ENCODE measurements around the gene DNAJB5. TPM values are rescaled to one million over a fixed set of nuclear protein-coding genes. Genes with fewer than 3 reads are reported as not detected.

Gene DNAJB5
- total and polyA plus RNA-seq, 2 donors: 4.1 to 13.4 TPM

DNA sequence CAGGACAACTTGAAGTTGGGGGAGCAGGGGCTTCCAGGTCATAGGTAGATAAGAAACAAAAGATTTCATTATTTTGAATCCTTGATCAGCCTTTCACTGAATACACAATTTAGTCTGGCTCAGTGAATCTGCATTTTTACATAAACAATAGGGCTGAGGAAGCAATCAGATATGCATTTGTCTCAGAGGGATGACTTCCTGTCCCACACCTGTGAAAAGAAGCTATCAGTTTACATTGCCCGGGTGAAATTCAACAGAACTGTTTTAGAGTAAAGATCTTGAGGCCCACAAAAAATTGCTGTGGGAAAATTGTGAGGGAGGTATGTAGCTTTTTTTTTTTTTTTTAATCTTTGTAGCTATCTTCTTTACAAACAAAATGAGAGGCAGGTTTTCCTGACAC, 38.3 kb downstream of the DNAJB5 start:
- 1% methylated on average over 1 of the region's 1 CpG for WGBS
- H3K4me1 ChIP-seq (ENCODE audit: control insufficient read depth in 2 of 2, insufficient read depth in 2 of 2, low read length in 2 of 2): peaks cover 20 to 43% of the 10 kb centered on the region in 2 donors
- peak in 5 of 9 donors; percentile 33 to 71 (median 41) for DNase-seq (ENCODE audit: low read depth in 6 of 9, low spot score in 9 of 9)
- H3K36me3 ChIP-seq (ENCODE audit: control insufficient read depth in 2 of 2, insufficient read depth in 2 of 2, low read length in 1 of 2): no peaks in the 10 kb centered on the region
- H3K27me3 ChIP-seq (ENCODE audit: control insufficient read depth in 2 of 2, insufficient read depth in 1 of 2, low read length in 1 of 2): no peaks in the 10 kb centered on the region
- no peak overlapping the region for H3K4me3 ChIP-seq (ENCODE audit: low read length in 2 of 2)
- no peaks in the 10 kb centered on the region for H3K9me3 ChIP-seq (ENCODE audit: control insufficient read depth in 2 of 2, insufficient read depth in 1 of 2, low read length in 1 of 2)
- peak overlapping the region; percentile 43 to 80 for H3K27ac ChIP-seq (ENCODE audit: low read depth in 1 of 2, low read length in 1 of 2)

GRCh38 chr9:35028341-35028740, 38.8 kb downstream of the DNAJB5 start:
- no peaks in the 10 kb centered on the region for H3K36me3 ChIP-seq (ENCODE audit: control insufficient read depth in 2 of 2, insufficient read depth in 2 of 2, low read length in 1 of 2)
- H3K9me3 ChIP-seq (ENCODE audit: control insufficient read depth in 2 of 2, insufficient read depth in 1 of 2, low read length in 1 of 2): no peaks in the 10 kb centered on the region
- peaks cover 20 to 40% of the 10 kb centered on the region in 2 donors for H3K4me1 ChIP-seq (ENCODE audit: control insufficient read depth in 2 of 2, insufficient read depth in 2 of 2, low read length in 2 of 2)
- peak overlapping the region; percentile 0 to 80 for H3K27ac ChIP-seq (ENCODE audit: low read depth in 1 of 2, low read length in 1 of 2)
- H3K4me3 ChIP-seq (ENCODE audit: low read length in 2 of 2): no peak overlapping the region
- no peaks in the 10 kb centered on the region for H3K27me3 ChIP-seq (ENCODE audit: control insufficient read depth in 2 of 2, insufficient read depth in 1 of 2, low read length in 1 of 2)
- peak in 1 of 9 donors; percentile 16 for DNase-seq (ENCODE audit: low read depth in 6 of 9, low spot score in 9 of 9)

- Histone ChIP-seq H3K36me3 (ENCODE audit: control insufficient read depth in 2 of 2, insufficient read depth in 2 of 2, low read length in 1 of 2) (no peaks in the 10 kb centered on the region), H3K4me3 (ENCODE audit: low read length in 2 of 2) (no peak overlapping the region), H3K4me1 (ENCODE audit: control insufficient read depth in 2 of 2, insufficient read depth in 2 of 2, low read length in 2 of 2) (peaks cover 16 to 35% of the 10 kb centered on the region in 2 donors), H3K27me3 (ENCODE audit: control insufficient read depth in 2 of 2, insufficient read depth in 1 of 2, low read length in 1 of 2) (no peaks in the 10 kb centered on the region), H3K9me3 (ENCODE audit: control insufficient read depth in 2 of 2, insufficient read depth in 1 of 2, low read length in 1 of 2) (no peaks in the 10 kb centered on the region), H3K27ac (ENCODE audit: low read depth in 1 of 2, low read length in 1 of 2) (peak overlapping the region in 1 of 2 donors; percentile 80)
- no peak for DNase-seq (ENCODE audit: low read depth in 6 of 9, low spot score in 9 of 9)
- 93% methylated on average over 4 of the region's 4 CpGs for WGBS
These were observed 39.7 kb downstream of the DNAJB5 start for GRCh38 chr9:35029241-35029640.

DNA sequence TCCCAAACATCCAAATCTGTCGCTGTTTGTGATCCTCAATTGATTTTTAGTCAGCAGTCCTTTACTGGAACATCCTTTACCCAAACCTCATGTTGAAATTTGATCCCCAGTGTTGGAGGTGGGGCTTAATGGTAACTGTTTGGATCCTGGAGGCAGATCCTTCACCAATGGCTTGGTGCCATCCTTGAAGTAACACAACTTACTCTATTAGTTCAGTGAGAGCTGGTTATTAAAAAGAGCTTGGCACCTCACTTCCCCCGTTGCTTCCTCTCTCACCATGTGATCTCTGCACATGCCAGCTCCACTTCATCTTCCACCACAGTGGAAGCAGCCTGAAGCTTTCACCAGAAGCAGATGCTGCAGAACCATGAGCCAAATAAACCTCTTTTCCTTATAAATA, 40.3 kb downstream of the DNAJB5 start:
- 89% methylated on average over 2 of the region's 2 CpGs for WGBS
- Histone ChIP-seq H3K4me1 (ENCODE audit: control insufficient read depth in 2 of 2, insufficient read depth in 2 of 2, low read length in 2 of 2) (peaks cover 16 to 35% of the 10 kb centered on the region in 2 donors), H3K36me3 (ENCODE audit: control insufficient read depth in 2 of 2, insufficient read depth in 2 of 2, low read length in 1 of 2) (no peaks in the 10 kb centered on the region), H3K9me3 (ENCODE audit: control insufficient read depth in 2 of 2, insufficient read depth in 1 of 2, low read length in 1 of 2) (no peaks in the 10 kb centered on the region), H3K4me3 (ENCODE audit: low read length in 2 of 2) (no peak overlapping the region), H3K27ac (ENCODE audit: low read depth in 1 of 2, low read length in 1 of 2) (no peak overlapping the region), H3K27me3 (ENCODE audit: control insufficient read depth in 2 of 2, insufficient read depth in 1 of 2, low read length in 1 of 2) (no peaks in the 10 kb centered on the region)
- DNase-seq (ENCODE audit: low read depth in 6 of 9, low spot score in 9 of 9): no peak

- peaks cover 7 to 22% of the 10 kb centered on the region in 2 donors for H3K4me1 ChIP-seq (ENCODE audit: control insufficient read depth in 2 of 2, insufficient read depth in 2 of 2, low read length in 2 of 2)
- H3K4me3 ChIP-seq (ENCODE audit: low read length in 2 of 2): no peak overlapping the region
- H3K36me3 ChIP-seq (ENCODE audit: control insufficient read depth in 2 of 2, insufficient read depth in 2 of 2, low read length in 1 of 2): peaks cover 0 to 3% of the 10 kb centered on the region in 2 donors
- 97% methylated on average over 2 of the region's 2 CpGs for WGBS
- DNase-seq (ENCODE audit: low read depth in 6 of 9, low spot score in 9 of 9): no peak
- H3K27ac ChIP-seq (ENCODE audit: low read depth in 1 of 2, low read length in 1 of 2): no peak overlapping the region
- H3K9me3 ChIP-seq (ENCODE audit: control insufficient read depth in 2 of 2, insufficient read depth in 1 of 2, low read length in 1 of 2): no peaks in the 10 kb centered on the region
- H3K27me3 ChIP-seq (ENCODE audit: control insufficient read depth in 2 of 2, insufficient read depth in 1 of 2, low read length in 1 of 2): no peaks in the 10 kb centered on the region
These were observed 43.6 kb downstream of the DNAJB5 start for GRCh38 chr9:35033101-35033500.

GRCh38 chr9:35035851-35036701, 46.5 kb downstream of the DNAJB5 start:
- H3K4me3 ChIP-seq (ENCODE audit: low read length in 2 of 2): peak overlapping the region; percentile 21 to 40
- no peaks in the 10 kb centered on the region for H3K9me3 ChIP-seq (ENCODE audit: control insufficient read depth in 2 of 2, insufficient read depth in 1 of 2, low read length in 1 of 2)
- 47% methylated on average over 48 of the region's 48 CpGs for WGBS
- peaks cover 7 to 12% of the 10 kb centered on the region in 2 donors for H3K4me1 ChIP-seq (ENCODE audit: control insufficient read depth in 2 of 2, insufficient read depth in 2 of 2, low read length in 2 of 2)
- peaks cover 0 to 3% of the 10 kb centered on the region in 2 donors for H3K36me3 ChIP-seq (ENCODE audit: control insufficient read depth in 2 of 2, insufficient read depth in 2 of 2, low read length in 1 of 2)
- no peaks in the 10 kb centered on the region for H3K27me3 ChIP-seq (ENCODE audit: control insufficient read depth in 2 of 2, insufficient read depth in 1 of 2, low read length in 1 of 2)
- H3K27ac ChIP-seq (ENCODE audit: low read depth in 1 of 2, low read length in 1 of 2): peak overlapping the region in 1 of 2 donors; percentile 57
- DNase-seq (ENCODE audit: low read depth in 6 of 9, low spot score in 9 of 9): peak in 6 of 9 donors; percentile 39 to 82 (median 58)

GRCh38 chr9:35042081-35042604, 52.6 kb downstream of the DNAJB5 start:
- H3K27ac ChIP-seq (ENCODE audit: low read depth in 1 of 2, low read length in 1 of 2): no peak overlapping the region
- H3K9me3 ChIP-seq (ENCODE audit: control insufficient read depth in 2 of 2, insufficient read depth in 1 of 2, low read length in 1 of 2): peaks cover 0 to 3% of the 10 kb centered on the region in 2 donors
- DNase-seq (ENCODE audit: low read depth in 6 of 9, low spot score in 9 of 9): no peak
- H3K36me3 ChIP-seq (ENCODE audit: control insufficient read depth in 2 of 2, insufficient read depth in 2 of 2, low read length in 1 of 2): peaks cover 35 to 36% of the 10 kb centered on the region in 2 donors
- no peak overlapping the region for H3K4me3 ChIP-seq (ENCODE audit: low read length in 2 of 2)
- no peaks in the 10 kb centered on the region for H3K27me3 ChIP-seq (ENCODE audit: control insufficient read depth in 2 of 2, insufficient read depth in 1 of 2, low read length in 1 of 2)
- WGBS: 96% methylated on average over 3 of the region's 3 CpGs
- peaks cover 0 to 10% of the 10 kb centered on the region in 2 donors for H3K4me1 ChIP-seq (ENCODE audit: control insufficient read depth in 2 of 2, insufficient read depth in 2 of 2, low read length in 2 of 2)

DNA sequence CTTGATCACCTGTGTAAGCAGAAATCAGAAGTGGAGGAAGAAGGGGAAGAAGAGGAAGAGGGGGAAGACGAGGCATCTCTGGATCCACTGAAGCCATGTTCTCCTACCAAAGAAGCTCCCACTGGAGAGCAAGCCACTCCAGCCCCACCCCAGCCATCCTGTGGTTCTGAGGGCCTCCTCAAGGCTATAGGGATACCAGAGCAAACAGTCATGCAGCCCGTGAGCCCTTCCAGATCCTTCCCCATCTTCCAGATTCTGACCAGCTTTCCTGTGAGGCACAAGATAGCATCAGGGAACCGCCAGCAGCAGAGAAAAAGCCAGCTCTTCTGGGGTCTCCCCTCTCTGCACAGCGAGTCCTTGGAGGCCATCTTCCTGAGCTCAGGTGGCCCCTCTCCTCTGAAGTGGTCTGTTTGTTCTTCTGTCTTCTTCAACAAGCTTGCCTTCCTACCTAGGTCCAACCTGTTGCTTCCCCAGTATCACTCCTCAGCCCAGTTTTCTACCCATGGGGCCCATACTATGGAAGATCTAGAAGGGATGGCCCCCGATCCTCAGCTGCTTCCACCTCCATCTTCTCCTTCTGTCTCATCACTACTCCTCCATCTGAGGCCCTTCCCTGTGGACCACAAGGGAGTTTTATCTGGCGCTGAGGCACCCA, 53.5 kb downstream of the DNAJB5 start:
- Histone ChIP-seq H3K9me3 (ENCODE audit: control insufficient read depth in 2 of 2, insufficient read depth in 1 of 2, low read length in 1 of 2) (peaks cover 0 to 3% of the 10 kb centered on the region in 2 donors), H3K4me1 (ENCODE audit: control insufficient read depth in 2 of 2, insufficient read depth in 2 of 2, low read length in 2 of 2) (peaks cover 0 to 10% of the 10 kb centered on the region in 2 donors), H3K36me3 (ENCODE audit: control insufficient read depth in 2 of 2, insufficient read depth in 2 of 2, low read length in 1 of 2) (peaks cover 34 to 40% of the 10 kb centered on the region in 2 donors), H3K27me3 (ENCODE audit: control insufficient read depth in 2 of 2, insufficient read depth in 1 of 2, low read length in 1 of 2) (no peaks in the 10 kb centered on the region), H3K4me3 (ENCODE audit: low read length in 2 of 2) (no peak overlapping the region), H3K27ac (ENCODE audit: low read depth in 1 of 2, low read length in 1 of 2) (no peak overlapping the region)
- 87% methylated on average over 6 of the region's 6 CpGs for WGBS
- no peak for DNase-seq (ENCODE audit: low read depth in 6 of 9, low spot score in 9 of 9)

GRCh38 chr9:35044071-35044470, 54.5 kb downstream of the DNAJB5 start:
- H3K36me3 ChIP-seq (ENCODE audit: control insufficient read depth in 2 of 2, insufficient read depth in 2 of 2, low read length in 1 of 2): peaks cover 37 to 41% of the 10 kb centered on the region in 2 donors
- no peak overlapping the region for H3K27ac ChIP-seq (ENCODE audit: low read depth in 1 of 2, low read length in 1 of 2)
- H3K9me3 ChIP-seq (ENCODE audit: control insufficient read depth in 2 of 2, insufficient read depth in 1 of 2, low read length in 1 of 2): peaks cover 0 to 3% of the 10 kb centered on the region in 2 donors
- H3K27me3 ChIP-seq (ENCODE audit: control insufficient read depth in 2 of 2, insufficient read depth in 1 of 2, low read length in 1 of 2): no peaks in the 10 kb centered on the region
- H3K4me1 ChIP-seq (ENCODE audit: control insufficient read depth in 2 of 2, insufficient read depth in 2 of 2, low read length in 2 of 2): peaks cover 0 to 10% of the 10 kb centered on the region in 2 donors
- no peak overlapping the region for H3K4me3 ChIP-seq (ENCODE audit: low read length in 2 of 2)
- DNase-seq (ENCODE audit: low read depth in 6 of 9, low spot score in 9 of 9): no peak
- 96% methylated on average over 3 of the region's 3 CpGs for WGBS
